ENCODE data around the gene ZNF649. TPM values are rescaled to one million over a fixed set of nuclear protein-coding genes. Genes with fewer than 3 reads are reported as not detected.
A peak's percentile ranks its signal among the peaks of the same experiment; 100 is the strongest.

The ZNF649 gene
- total and polyA plus RNA-seq, 2 of the 13 experiments (the other 11 are each of a cell fraction or from before 2014, with no cell fraction given), result 3.0 to 13.4 TPM

GRCh38 chr19:51926784-51927741 is 22.2 kb upstream of the ZNF649 start, which contains the start of gene ZNF613 (continued):
- TF ChIP-seq ZBTB49 (CRISPR knock-in tag; IDR thresholded peaks at IDR 0.05; ENCODE audit: borderline replicate concordance) (no peak), ZC3H13 (CRISPR knock-in tag; IDR thresholded peaks at IDR 0.05) (no peak), PCBP1 (IDR thresholded peaks at IDR 0.05; ENCODE audit: borderline replicate concordance, low read depth, low read length) (0 out of 2 replicates have a peak, but pooled peaks have one; percentile 68), ZMYM4 (CRISPR knock-in tag; IDR thresholded peaks at IDR 0.05) (peak; percentile 88), REST (IDR thresholded peaks at IDR 0.05; ENCODE audit: borderline replicate concordance in 1 of 2, low read depth in 1 of 2, low read length in 2 of 2) (no peak), ZNF33B (CRISPR knock-in tag; IDR thresholded peaks at IDR 0.05) (0 out of 2 replicates have a peak, but pooled peaks have one; percentile 19), ELF1 (CRISPR knock-in tag; IDR thresholded peaks at IDR 0.05) (peak; percentile 52; the same call in 1 of the 2 replicates), ZBTB3 (CRISPR knock-in tag; IDR thresholded peaks at IDR 0.05; ENCODE audit: borderline replicate concordance, low read depth) (no peak), SOX5 (CRISPR knock-in tag; IDR thresholded peaks at IDR 0.05; ENCODE audit: borderline replicate concordance) (no peak), ZNF788 (CRISPR knock-in tag; IDR thresholded peaks at IDR 0.05; ENCODE audit: borderline replicate concordance) (no peak), FOXK1 (CRISPR knock-in tag; IDR thresholded peaks at IDR 0.05; ENCODE audit: borderline replicate concordance, low read depth) (peak; percentile 47; the same call in 1 of the 2 replicates), ZNF143 (CRISPR knock-in tag; IDR thresholded peaks at IDR 0.05) (peak; percentile 90), ZNF768 (CRISPR knock-in tag; IDR thresholded peaks at IDR 0.05) (no peak), CEBPG (CRISPR knock-in tag; IDR thresholded peaks at IDR 0.05) (no peak), MAX (IDR thresholded peaks at IDR 0.05) (peak; percentile 62), SOX6 (IDR thresholded peaks at IDR 0.05) (no peak), SOX6 (CRISPR knock-in tag; IDR thresholded peaks at IDR 0.05) (0 out of 2 replicates have a peak, but pooled peaks have one; percentile 34), ZNF333 (CRISPR knock-in tag; IDR thresholded peaks at IDR 0.05; ENCODE audit: borderline replicate concordance) (no peak), MED13 (CRISPR knock-in tag; IDR thresholded peaks at IDR 0.05) (no peak), ZNF446 (CRISPR knock-in tag; IDR thresholded peaks at IDR 0.05) (no peak), PCBP2 (optimal IDR thresholded peaks at IDR 0.05; ENCODE audit: low read depth, low read length, poor library complexity, severe bottlenecking) (no peak), ZNF430 (CRISPR knock-in tag; IDR thresholded peaks at IDR 0.05) (no peak)
